HEK293T (cell line): ENCODE results near the gene TMEM242.

Experiments
- CTCF ChIA-PET: fragments of 350-600 bp; formaldehyde crosslinking; extraction: SDS; loops from one replicate; lab custom pipeline; 2021; ENCODE audit warnings: antibody characterized with exemption, inconsistent platforms; lab: Yijun Ruan, JAX
- POLR2A ChIA-PET: fragments of 350-600 bp; formaldehyde crosslinking; extraction: SDS; loops from one replicate; lab custom pipeline; 2020; ENCODE audit warnings: antibody characterized with exemption, inconsistent platforms; lab: Yijun Ruan, JAX
- DNase-seq: peaks from one replicate; pipeline ENCODE4 v3.0.0; 2012; ENCODE audit warnings: mixed read lengths; ENCODE audit errors: extremely low spot score
- ARNT ChIP-seq: fragments of 450-650 bp; IDR thresholded peaks from 2 replicates; pipeline ENCODE4 v1.6.1; 2017; ENCODE audit warnings: mild to moderate bottlenecking
- BHLHE40 ChIP-seq: fragments of 450-650 bp; IDR thresholded peaks from 2 replicates; pipeline ENCODE4 v1.6.1; 2016; ENCODE audit warnings: mild to moderate bottlenecking, moderate library complexity, borderline replicate concordance
- CTBP1 ChIP-seq: fragments of 450-650 bp; IDR thresholded peaks from 2 replicates; pipeline ENCODE4 v1.6.1; 2016; ENCODE audit warnings: borderline replicate concordance
- ELF4 ChIP-seq: fragments of 450-650 bp; IDR thresholded peaks from 2 replicates; pipeline ENCODE4 v1.6.1; 2017; ENCODE audit warnings: antibody characterized with exemption
- FOXA1 ChIP-seq: fragments of 450-650 bp; IDR thresholded peaks from 2 replicates; pipeline ENCODE4 v1.6.1; 2016; ENCODE audit warnings: mild to moderate bottlenecking
- FOXK2 ChIP-seq: fragments of 450-650 bp; IDR thresholded peaks from 2 replicates; pipeline ENCODE4 v1.6.1; 2016; ENCODE audit warnings: mild to moderate bottlenecking
- FOXM1 ChIP-seq: fragments of 450-650 bp; IDR thresholded peaks from 2 replicates; pipeline ENCODE4 v1.6.1; 2017; ENCODE audit warnings: mild to moderate bottlenecking, borderline replicate concordance
- HDGF ChIP-seq: fragments of 450-650 bp; IDR thresholded peaks from 2 replicates; pipeline ENCODE4 v1.6.1; 2017; ENCODE audit warnings: antibody characterized with exemption, borderline replicate concordance
- L3MBTL2 ChIP-seq: fragments of 450-650 bp; conservative IDR thresholded peaks from 2 replicates; pipeline ENCODE4 v1.6.1; 2016; ENCODE audit warnings: mild to moderate bottlenecking
- LEF1 ChIP-seq: fragments of 450-650 bp; IDR thresholded peaks from 2 replicates; pipeline ENCODE4 v1.6.1; 2017; ENCODE audit warnings: mild to moderate bottlenecking, borderline replicate concordance
- NFRKB ChIP-seq: fragments of 450-650 bp; IDR thresholded peaks from 2 replicates; pipeline ENCODE4 v1.6.1; 2016; ENCODE audit warnings: mild to moderate bottlenecking, moderate library complexity
- SP1 ChIP-seq: fragments of 450-650 bp; IDR thresholded peaks from 2 replicates; pipeline ENCODE4 v1.6.1; 2017
- SUZ12 ChIP-seq: fragments of 450-650 bp; IDR thresholded peaks from 2 replicates; pipeline ENCODE4 v1.6.1; 2016; ENCODE audit warnings: mild to moderate bottlenecking
- TARDBP ChIP-seq: fragments of 450-650 bp; IDR thresholded peaks from 2 replicates; pipeline ENCODE4 v1.6.1; 2016
- ZNF384 ChIP-seq: fragments of 450-650 bp; IDR thresholded peaks from 2 replicates; pipeline ENCODE4 v1.6.1; 2016
- TF ChIP-seq, protein P1 (sequence below): fragments of 450-650 bp; IDR thresholded peaks from 2 replicates; pipeline ENCODE4 v1.6.1; 2016

The TMEM242 gene

DNA sequence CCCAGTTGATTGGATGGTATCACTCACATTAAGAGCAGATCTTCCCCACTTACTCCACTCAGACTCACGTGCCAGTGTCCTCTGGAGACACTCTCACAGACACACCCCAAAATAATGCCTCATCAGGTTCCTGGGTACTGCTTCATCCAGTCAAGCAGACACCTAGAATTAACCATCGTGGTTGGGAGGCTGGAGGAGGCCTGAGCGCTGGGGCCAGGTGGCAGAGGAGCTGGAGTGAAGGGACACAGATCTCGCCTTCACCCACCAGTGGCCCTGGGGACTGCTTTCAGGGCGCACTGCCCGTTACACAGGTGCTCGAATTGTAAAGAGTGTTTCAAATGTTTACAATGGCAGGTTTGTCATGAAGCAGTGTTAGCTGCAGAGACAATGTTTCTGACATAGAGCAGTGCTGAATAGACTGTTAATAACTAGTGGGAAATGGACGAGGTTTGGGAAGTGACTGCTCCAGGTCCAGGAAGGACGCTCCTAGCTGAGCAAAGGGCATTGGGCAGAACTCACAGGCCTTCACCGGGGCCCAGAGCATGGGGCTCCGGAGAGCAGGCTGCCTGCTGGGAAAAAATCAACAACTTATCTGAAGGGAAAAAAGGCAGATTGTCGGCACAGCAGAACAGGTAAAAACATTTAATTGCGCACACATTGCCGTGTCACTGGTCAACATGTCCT lies 38.4 kb downstream of the TMEM242 start:
- ChIA-PET POLR2A (no interaction called here), CTCF (interaction anchor here (0.7 kb wide), 1 partner anchor 27 kb away, joined by 3 read pairs; no protein-coding TSS in a partner anchor)
- TF ChIP-seq FOXK2 (no peak), SUZ12 (no peak), ZNF384 (no peak), TARDBP (no peak), FOXA1 (no peak), LEF1 (no peak), HDGF (no peak), L3MBTL2 (no peak)
- TF ChIP-seq, protein P1, sequence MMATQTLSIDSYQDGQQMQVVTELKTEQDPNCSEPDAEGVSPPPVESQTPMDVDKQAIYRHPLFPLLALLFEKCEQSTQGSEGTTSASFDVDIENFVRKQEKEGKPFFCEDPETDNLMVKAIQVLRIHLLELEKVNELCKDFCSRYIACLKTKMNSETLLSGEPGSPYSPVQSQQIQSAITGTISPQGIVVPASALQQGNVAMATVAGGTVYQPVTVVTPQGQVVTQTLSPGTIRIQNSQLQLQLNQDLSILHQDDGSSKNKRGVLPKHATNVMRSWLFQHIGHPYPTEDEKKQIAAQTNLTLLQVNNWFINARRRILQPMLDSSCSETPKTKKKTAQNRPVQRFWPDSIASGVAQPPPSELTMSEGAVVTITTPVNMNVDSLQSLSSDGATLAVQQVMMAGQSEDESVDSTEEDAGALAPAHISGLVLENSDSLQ = no peak
- DNase-seq = no peak

DNA sequence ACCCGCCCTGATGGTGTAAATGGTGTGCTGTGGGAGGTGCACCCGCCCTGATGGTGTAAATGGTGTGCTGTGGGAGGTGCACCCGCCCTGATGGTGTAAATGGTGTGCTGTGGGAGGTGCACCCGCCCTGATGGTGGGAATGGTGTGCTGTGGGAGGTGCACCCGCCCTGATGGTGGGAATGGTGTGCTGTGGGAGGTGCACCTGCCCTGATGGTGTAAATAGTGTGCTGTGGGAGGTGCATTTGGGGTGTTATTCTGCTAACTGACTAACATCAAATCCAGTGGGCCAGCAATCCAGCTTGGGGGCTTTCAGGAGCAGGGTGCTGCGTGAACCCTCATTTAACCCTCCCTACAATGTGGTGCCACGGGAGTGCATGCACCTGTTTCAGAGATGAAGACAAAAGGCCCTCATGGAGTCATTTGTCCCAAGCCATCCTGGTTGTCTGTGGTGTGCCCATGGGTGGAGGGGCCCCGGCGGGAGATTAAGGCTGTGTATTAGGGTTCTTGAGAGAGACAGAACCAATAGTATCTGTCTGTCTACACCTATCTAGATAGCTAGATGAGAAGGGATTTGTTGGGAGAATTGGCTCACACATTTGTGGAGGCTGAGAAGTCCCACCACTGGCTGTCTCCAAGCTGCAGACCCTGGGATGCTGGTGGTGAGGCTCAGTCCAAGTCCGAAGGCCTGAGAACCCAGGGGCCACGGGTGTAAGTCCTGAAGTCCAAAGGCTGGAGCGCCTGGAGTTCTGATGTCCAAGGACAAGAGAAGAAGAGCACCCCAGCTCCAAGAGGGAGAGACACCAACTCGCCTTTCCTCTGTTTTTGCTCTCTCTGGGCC lies 39.2 kb downstream of the TMEM242 start:
- TF ChIP-seq LEF1 = no peak
- TF ChIP-seq, protein P1 = no peak
- no peak for TF ChIP-seq NFRKB
- TF ChIP-seq ZNF384 = no peak
- TF ChIP-seq SP1 = no peak
- DNase-seq = no peak
- POLR2A ChIA-PET = no interaction called here
- CTCF ChIA-PET = no interaction called here

DNA sequence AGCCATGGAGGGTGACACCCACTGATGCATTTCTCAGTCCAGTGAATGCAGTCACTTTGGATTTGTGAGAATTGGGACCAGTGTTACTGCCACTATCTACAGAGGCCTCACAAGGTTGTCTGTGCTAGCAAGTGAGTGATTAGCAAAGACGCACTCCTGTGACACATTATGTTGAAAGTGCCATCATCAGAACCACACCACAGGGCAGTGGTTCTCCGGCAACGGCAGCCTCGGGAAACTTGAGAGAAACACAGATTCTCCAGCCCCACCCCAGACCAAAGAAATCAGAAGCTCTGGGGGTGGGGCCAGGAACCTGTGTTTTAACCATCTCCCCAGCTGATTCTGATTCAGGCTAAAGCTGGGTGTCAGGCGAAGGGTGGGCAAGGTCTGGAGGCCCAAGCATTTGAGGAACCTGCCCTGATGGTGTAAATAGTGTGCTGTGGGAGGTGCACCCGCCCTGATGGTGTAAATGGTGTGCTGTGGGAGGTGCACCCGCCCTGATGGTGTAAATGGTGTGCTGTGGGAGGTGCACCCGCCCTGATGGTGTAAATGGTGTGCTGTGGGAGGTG lies 39.9 kb downstream of the TMEM242 start:
- ChIA-PET POLR2A (no interaction called here), CTCF (no interaction called here)
- no peak for DNase-seq
- no peak for TF ChIP-seq L3MBTL2
- no peak for TF ChIP-seq SP1
- no peak for TF ChIP-seq FOXK2
- TF ChIP-seq TARDBP = no peak
- TF ChIP-seq ZNF384 = no peak
- no peak for TF ChIP-seq NFRKB
- no peak for TF ChIP-seq LEF1
- no peak for TF ChIP-seq CTBP1
- TF ChIP-seq FOXA1 = no peak
- no peak for TF ChIP-seq SUZ12
- TF ChIP-seq, protein P1 = no peak
- no peak for TF ChIP-seq HDGF
- TF ChIP-seq ELF4 = no peak
- TF ChIP-seq BHLHE40 = no peak
- no peak for TF ChIP-seq FOXM1

DNA sequence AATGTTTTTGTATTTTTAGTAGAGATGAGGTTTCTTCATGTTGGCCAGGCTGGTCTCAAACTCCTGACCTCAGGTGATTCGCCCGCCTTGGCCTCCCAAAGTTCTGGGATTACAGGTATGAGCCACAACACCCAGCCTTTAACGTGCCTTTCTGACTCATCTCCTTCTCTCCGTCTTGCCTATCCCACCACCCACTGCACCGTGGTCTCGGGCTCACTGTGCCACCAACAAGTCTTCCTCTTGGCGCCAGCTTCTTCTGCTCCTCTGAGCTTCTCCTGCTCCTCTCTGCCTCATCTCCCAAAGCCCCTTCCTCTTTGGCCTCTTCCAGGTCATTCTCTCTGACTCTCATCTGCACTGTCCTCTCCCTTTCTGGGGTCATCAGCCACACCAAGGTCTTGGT lies 41.0 kb downstream of the TMEM242 start:
- DNase-seq = no peak
- ChIA-PET CTCF (no interaction called here), POLR2A (no interaction called here)
- TF ChIP-seq ZNF384 = no peak
- no peak for TF ChIP-seq ARNT
- no peak for TF ChIP-seq TARDBP
- TF ChIP-seq L3MBTL2 = no peak
- no peak for TF ChIP-seq ELF4
- TF ChIP-seq CTBP1 = no peak
- no peak for TF ChIP-seq FOXA1
- TF ChIP-seq BHLHE40 = no peak
- TF ChIP-seq NFRKB = no peak
- no peak for TF ChIP-seq FOXK2
- no peak for TF ChIP-seq FOXM1
- TF ChIP-seq, protein P1 = no peak
- TF ChIP-seq SUZ12 = no peak
- TF ChIP-seq LEF1 = no peak
- no peak for TF ChIP-seq SP1

DNA sequence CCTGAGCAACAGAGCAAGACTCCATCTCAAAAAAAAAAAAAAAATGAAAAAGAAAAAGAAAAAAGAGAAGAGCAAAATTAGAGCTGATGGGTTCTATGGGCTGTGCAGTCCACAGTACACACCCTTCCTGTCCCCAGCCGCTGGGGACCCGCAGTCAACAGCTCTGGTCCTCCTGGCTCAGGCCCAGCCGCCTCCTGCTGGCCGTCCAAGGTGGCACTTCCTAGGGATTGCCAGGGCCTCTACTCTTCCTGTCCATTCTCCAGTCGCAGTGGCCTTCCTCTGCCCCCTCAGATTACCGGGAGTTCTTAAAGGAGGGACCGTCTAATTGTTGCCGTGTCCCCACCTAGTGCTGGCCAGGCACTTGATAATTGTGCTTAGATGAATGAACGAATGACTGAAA lies 41.7 kb downstream of the TMEM242 start:
- DNase-seq = no peak

More for the DNA sequence above, 41.7 kb downstream of the TMEM242 start:
- ChIA-PET POLR2A (no interaction called here), CTCF (no interaction called here)
- TF ChIP-seq L3MBTL2 (no peak), BHLHE40 (no peak), FOXA1 (no peak), TARDBP (no peak), FOXK2 (no peak), SUZ12 (no peak), ELF4 (no peak), NFRKB (no peak), ARNT (no peak), ZNF384 (no peak), SP1 (no peak), LEF1 (no peak), CTBP1 (no peak), HDGF (no peak), FOXM1 (no peak)
